Duodenal mucosa (tissue), 2 donors: ENCODE data around the gene ANKRD6.

ENCODE experiments used
- H3K27ac ChIP-seq: one replicate; pipeline ENCODE4 v1.7.0; 2013; ENCODE audit warnings: low read depth, low read length
- H3K27me3 ChIP-seq, 2 donors: one replicate each; pipeline ENCODE4 v1.7.0; 2013; ENCODE audit warnings: low read length in 2 of 2, control low read depth in 1 of 2; ENCODE audit not compliant: insufficient read depth in 2 of 2, control insufficient read depth in 1 of 2
- H3K36me3 ChIP-seq, 2 donors: one replicate each; pipeline ENCODE4 v1.7.0; 2013; ENCODE audit warnings: low read length in 2 of 2, control low read depth in 1 of 2; ENCODE audit not compliant: insufficient read depth in 2 of 2, control insufficient read depth in 1 of 2
- H3K4me1 ChIP-seq, 2 donors: one replicate each; pipeline ENCODE4 v1.7.0; 2013; ENCODE audit warnings: low read length in 2 of 2, control low read depth in 1 of 2; ENCODE audit not compliant: insufficient read depth in 2 of 2, control insufficient read depth in 1 of 2
- H3K4me3 ChIP-seq, 2 donors: one replicate each; pipeline ENCODE4 v1.7.0; 2013; ENCODE audit warnings: low read length in 2 of 2, low read depth in 1 of 2
- H3K9ac ChIP-seq, 2 donors: one replicate each; pipeline ENCODE4 v1.7.0; 2013; ENCODE audit warnings: low read length in 2 of 2, low read depth in 1 of 2
- H3K9me3 ChIP-seq, 2 donors: one replicate each; pipeline ENCODE4 v1.7.0; 2013; ENCODE audit warnings: low read length in 2 of 2, control low read depth in 1 of 2; ENCODE audit not compliant: control insufficient read depth in 1 of 2

Gene ANKRD6

DNA sequence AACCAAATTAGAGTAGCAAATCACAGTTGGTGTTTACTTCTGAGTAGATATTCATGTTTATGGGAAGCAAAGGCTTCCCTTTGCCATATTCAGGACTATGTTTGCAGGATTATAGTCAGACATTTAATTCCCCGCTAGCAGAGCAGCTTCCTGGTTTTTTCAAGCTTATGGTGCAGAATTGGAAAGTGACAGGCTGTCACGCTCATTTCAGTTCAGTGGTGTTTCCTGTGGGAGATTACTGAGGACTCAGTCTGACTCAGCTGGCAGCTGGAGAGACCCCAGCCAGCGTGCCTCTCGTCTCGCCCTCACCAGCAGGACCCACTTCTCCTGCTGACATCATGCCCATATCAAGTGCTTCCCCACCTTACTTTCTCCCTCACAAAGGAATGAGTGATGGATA lies 120.5 kb downstream of the ANKRD6 start:
- Histone ChIP-seq H3K27ac (no peak overlapping the region), H3K9me3 (no peaks in the 10 kb centered on the region), H3K27me3 (no peaks in the 10 kb centered on the region), H3K4me1 (no peaks in the 10 kb centered on the region), H3K36me3 (no peaks in the 10 kb centered on the region), H3K4me3 (no peak overlapping the region), H3K9ac (no peak overlapping the region)

DNA sequence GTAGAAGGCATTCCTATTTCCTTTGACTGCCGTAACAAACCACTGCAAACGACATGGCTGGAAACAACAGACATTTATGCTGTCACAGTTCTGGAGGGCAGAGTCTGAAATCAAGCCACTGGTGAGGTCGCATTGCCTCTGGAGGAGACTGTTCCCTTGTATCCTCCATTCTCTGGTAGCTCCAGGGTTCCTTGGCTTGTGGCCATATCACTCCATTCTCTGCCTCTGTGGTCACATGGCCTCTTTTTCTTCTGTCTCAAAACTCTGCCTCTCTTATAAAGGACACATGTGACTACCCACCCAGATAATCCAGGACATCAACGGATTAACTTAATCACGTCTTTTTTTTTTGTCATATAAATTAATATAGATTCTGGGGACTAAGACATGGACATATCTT lies 121.2 kb downstream of the ANKRD6 start:
- no peaks in the 10 kb centered on the region for H3K36me3 ChIP-seq
- H3K9ac ChIP-seq = no peak overlapping the region

GRCh38 chr6:89555031-89555430 lies 122.1 kb downstream of the ANKRD6 start:
- Histone ChIP-seq H3K9me3 (no peaks in the 10 kb centered on the region), H3K36me3 (no peaks in the 10 kb centered on the region), H3K27ac (no peak overlapping the region), H3K4me3 (no peak overlapping the region), H3K27me3 (no peaks in the 10 kb centered on the region), H3K9ac (no peak overlapping the region), H3K4me1 (no peaks in the 10 kb centered on the region)

More for the DNA sequence above, 121.2 kb downstream of the ANKRD6 start:
- H3K27me3 ChIP-seq = no peaks in the 10 kb centered on the region
- H3K4me3 ChIP-seq = no peak overlapping the region
- no peaks in the 10 kb centered on the region for H3K4me1 ChIP-seq
- H3K9me3 ChIP-seq = no peaks in the 10 kb centered on the region
- no peak overlapping the region for H3K27ac ChIP-seq

GRCh38 chr6:89555806-89556205 lies 122.9 kb downstream of the ANKRD6 start:
- Histone ChIP-seq H3K4me1 (no peaks in the 10 kb centered on the region), H3K9me3 (no peaks in the 10 kb centered on the region), H3K9ac (no peak overlapping the region), H3K27me3 (no peaks in the 10 kb centered on the region), H3K36me3 (no peaks in the 10 kb centered on the region), H3K4me3 (no peak overlapping the region), H3K27ac (no peak overlapping the region)

GRCh38 chr6:89559487-89559886 lies 126.5 kb downstream of the ANKRD6 start:
- no peaks in the 10 kb centered on the region for H3K36me3 ChIP-seq
- H3K4me1 ChIP-seq = no peaks in the 10 kb centered on the region
- H3K27me3 ChIP-seq = no peaks in the 10 kb centered on the region
- no peak overlapping the region for H3K27ac ChIP-seq
- H3K9ac ChIP-seq = no peak overlapping the region
- H3K4me3 ChIP-seq = no peak overlapping the region
- no peaks in the 10 kb centered on the region for H3K9me3 ChIP-seq

- Histone ChIP-seq H3K27ac (no peak overlapping the region), H3K4me3 (no peak overlapping the region)
Observed at GRCh38 chr6:89562093-89562973, 129.4 kb downstream of the ANKRD6 start.

GRCh38 chr6:89563866-89564265 lies 130.9 kb downstream of the ANKRD6 start:
- Histone ChIP-seq H3K4me3 (no peak overlapping the region), H3K9me3 (no peaks in the 10 kb centered on the region), H3K36me3 (no peaks in the 10 kb centered on the region), H3K27me3 (no peaks in the 10 kb centered on the region), H3K9ac (no peak overlapping the region), H3K27ac (no peak overlapping the region), H3K4me1 (no peaks in the 10 kb centered on the region)

More at GRCh38 chr6:89562093-89562973, 129.4 kb downstream of the ANKRD6 start:
- Histone ChIP-seq H3K4me1 (no peaks in the 10 kb centered on the region), H3K27me3 (no peaks in the 10 kb centered on the region), H3K9me3 (no peaks in the 10 kb centered on the region), H3K36me3 (no peaks in the 10 kb centered on the region), H3K9ac (no peak overlapping the region)

DNA sequence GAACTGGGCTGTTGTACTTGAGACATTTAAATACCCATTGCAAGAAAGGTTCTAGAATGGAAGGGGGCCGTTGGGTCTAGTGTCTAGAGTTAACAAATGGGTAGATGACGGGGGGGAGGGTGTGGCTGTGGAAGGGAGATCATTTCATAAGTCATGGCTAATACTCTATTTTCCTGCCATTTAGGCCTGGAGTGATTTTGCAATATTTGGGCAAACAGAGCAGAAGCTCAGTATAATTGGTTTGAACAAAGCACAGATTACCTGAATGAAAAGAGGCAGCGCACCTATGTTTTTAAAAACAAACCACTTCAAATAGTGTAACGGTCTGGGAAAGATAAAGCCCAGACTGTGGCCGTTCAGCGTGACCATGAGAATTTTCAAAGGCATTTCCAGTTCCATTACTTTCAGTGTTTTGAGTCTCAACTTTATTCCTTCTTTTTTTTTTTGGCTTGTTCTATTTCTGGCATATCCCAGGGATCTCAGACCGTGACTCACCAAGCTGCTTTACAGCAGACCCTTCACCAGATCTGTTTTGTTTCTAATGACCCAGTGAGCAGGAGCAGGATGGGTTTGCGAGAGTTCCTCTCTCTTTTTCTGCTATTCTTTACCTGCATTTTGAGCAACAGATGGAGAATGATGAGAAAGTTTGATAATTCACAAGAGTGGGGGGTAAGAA lies 131.9 kb downstream of the ANKRD6 start:
- H3K4me3 ChIP-seq = no peak overlapping the region
- no peaks in the 10 kb centered on the region for H3K4me1 ChIP-seq
- no peak overlapping the region for H3K27ac ChIP-seq
- H3K9ac ChIP-seq = no peak overlapping the region
- no peaks in the 10 kb centered on the region for H3K9me3 ChIP-seq
- no peaks in the 10 kb centered on the region for H3K36me3 ChIP-seq
- no peaks in the 10 kb centered on the region for H3K27me3 ChIP-seq

DNA sequence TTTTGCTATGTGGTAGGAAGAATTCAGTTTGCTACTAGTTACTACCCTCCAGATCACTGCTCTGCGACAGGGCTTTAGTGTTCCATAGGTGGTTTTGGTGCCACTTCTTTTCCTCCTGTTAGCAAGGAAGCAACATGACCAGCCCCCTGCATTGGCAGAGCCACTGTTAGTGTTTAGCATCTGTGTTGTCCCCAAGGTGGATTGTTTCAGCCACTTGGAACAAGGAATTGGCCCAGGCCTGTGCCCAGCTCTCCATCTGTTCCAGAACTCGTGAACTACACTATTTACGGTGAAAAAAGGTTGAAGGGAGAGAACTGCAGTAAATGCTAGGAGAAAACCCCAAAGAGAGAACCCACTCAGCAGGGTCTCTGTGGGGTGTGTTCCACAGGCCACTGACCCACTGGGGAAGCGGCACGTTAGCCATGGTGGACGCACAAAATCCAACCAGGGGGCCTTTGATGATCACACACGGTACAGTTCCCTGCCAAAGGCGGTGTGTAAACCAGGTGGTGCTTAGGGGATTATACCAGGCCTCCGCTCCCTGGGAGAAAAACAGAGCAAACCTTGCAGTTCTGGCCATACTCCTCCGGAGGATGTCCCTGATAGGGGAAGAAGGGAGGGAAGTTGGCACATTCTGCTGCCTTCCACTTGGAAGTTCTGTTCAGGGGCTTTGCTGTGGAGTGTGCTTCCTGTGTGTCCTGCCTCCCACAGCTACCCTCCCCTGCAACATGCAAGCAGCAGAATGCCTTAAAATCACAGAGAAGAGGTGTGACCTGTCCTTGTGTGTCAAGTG lies 133.3 kb downstream of the ANKRD6 start:
- Histone ChIP-seq H3K4me1 (no peaks in the 10 kb centered on the region), H3K27me3 (no peaks in the 10 kb centered on the region), H3K9ac (no peak overlapping the region), H3K27ac (no peak overlapping the region), H3K4me3 (no peak overlapping the region), H3K9me3 (no peaks in the 10 kb centered on the region), H3K36me3 (no peaks in the 10 kb centered on the region)
